GM19025 (cell line): ENCODE results near the gene OSBPL5.

Source experiments
- ATAC-seq: cut with Tn5 transposase; IDR thresholded peaks from one replicate; pipeline ENCODE4 v1.9.1; 2021; ENCODE audit warnings: mild to moderate bottlenecking, low read depth, moderate library complexity; ENCODE audit not compliant: unreplicated experiment

The OSBPL5 gene

DNA sequence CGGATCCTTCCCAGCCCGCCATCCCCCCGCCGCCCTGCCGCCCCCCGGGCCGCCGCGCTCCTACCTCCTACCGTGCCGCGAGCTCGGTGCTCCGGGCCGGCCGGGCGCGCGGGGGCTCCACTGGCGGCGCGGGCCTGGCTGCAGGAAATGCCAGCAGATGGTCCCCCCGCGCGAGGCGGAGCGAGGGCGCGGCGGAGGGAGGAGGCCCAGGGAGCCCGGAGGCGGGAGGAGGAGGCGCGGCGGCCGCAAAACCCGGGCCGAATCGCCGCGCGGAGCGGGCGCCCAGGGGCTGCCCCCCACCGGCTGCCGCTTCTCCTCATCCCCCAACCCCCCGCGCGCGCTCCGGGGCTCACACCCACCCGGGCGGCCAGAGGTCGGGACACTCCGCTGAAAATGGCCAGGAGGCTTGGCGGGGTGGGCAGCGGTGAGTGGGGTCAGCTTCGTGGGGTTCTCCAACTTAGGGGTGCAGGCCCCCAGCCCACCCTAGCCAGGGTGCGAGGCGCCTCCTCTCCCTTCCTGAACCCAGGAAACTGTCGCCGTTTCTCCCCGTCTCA is at the start of gene OSBPL5:
OSBPL5 (minus strand) TSS at position 159 of the 554 bp plus-strand sequence. CDS start 36,162 bp downstream, outside the sequence.
- ATAC-seq: no peak

DNA sequence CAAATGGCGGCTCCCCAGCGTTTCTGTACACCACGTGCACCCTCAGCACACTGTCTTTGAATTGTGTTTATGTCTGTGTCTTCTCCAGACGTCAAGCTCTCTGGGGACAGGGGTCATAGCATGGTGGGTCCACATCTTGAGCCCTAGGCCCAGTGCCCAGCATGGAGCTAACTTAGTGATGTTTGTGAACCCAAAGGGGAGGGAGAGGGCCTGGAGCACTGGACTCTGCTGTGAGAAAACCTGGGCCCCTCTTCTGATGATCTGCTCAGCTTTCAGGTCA is 49.2 kb upstream of the OSBPL5 start:
- no peak for ATAC-seq

- no peak for ATAC-seq
These were observed 48.7 kb upstream of the OSBPL5 start for GRCh38 chr11:3213659-3214419.

DNA sequence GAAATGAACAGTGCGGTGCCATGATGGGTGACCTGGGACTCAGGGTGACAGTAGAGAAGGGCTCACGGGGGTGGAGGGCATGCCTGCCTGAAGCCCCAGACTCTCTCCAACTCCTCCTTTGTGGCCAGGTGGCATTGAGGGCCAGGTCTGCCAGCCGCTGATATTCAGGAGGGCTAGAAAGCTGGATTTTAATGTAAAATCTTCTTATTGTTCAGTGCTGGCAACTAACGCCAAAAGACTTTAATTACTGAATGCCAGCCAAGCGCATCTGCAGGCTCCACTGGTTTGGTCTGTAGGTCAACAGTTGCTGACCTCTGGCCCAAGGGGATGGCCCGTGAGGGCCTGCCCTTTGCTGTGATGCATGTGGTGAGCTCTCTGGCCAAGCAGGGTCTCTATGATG is 43.2 kb upstream of the OSBPL5 start:
- ATAC-seq: no peak

DNA sequence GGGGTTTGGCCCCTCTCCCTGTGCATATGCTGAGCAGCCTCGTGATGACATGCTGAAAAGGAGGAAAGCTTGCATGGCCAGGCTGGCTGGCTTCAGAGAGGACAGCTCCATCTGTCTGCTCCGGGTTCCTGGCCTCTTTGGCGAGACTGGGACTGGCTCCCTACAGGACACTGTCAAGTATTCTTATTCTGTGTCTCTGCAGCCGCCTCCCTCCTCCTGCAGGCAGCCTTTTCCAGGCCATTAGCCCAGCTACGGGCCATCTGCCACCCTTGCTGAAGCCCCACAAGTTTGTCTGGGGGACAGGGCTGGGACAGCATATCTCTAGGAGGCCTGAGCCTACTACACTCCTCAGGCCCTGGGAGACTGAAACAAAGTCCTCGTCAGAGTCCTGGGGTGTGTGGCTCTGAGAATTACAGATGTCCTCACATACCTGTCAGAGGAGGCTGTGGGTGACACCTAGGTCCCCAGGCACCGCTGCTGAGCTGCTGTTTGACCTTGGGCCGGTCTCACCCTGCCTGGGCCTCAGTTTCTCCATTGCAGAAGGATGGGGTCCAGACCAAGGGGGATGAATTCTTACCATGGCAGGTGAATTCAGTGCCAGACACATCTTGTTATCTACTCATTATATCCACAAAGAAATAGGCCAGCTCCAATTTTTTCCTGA is 42.5 kb upstream of the OSBPL5 start:
- no peak for ATAC-seq

DNA sequence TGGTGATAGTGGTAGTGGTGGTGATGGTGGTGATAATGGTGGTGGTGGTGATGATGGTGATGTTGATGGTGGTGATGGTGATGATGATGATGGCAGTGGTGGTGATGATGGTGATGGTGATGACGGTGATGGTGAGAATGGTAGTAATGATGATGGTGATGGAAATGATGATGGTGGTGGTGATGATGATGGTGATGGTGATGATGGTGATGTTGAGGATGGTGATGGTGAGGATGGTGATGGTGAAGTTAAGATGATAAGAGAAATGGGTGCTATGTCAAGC is 41.8 kb upstream of the OSBPL5 start:
- ATAC-seq: no peak

DNA sequence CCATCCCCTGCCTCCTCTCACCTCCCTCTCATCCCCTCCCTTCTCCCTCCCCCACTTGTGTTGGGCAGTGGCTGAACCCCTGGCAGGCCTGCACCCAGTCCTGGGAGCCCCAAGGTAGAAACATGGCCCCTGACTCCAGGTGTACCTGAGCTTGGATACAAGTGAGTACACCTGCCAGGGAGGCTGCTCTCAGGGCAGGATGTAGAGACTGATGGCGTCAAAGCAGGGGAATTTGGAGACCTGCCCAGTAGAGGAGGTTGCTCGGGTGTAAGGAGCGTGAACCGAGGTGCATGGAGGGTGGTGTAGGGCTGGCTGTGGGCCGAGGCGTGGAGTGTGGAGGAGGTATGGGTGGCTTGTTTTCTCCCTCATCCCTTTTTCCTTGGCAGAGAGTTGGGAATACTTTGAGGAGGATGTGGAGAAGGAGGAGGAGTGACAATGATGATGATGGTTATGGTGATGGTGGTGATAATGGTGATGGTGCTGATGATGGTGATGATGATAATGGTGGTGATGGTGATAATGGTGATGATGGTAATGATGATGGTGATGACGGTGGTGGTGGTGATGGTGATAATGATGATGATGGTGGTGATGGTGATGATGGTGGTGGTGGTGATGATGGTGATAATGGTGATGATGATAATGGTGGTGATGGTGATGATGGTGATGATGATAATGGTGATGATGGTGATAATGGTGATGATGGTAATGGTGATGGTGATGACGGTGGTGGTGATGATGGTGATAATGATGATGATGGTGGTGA is 41.2 kb upstream of the OSBPL5 start:
- ATAC-seq: no peak

- ATAC-seq: no peak
These were observed 40.4 kb upstream of the OSBPL5 start for GRCh38 chr11:3205261-3206155.

DNA sequence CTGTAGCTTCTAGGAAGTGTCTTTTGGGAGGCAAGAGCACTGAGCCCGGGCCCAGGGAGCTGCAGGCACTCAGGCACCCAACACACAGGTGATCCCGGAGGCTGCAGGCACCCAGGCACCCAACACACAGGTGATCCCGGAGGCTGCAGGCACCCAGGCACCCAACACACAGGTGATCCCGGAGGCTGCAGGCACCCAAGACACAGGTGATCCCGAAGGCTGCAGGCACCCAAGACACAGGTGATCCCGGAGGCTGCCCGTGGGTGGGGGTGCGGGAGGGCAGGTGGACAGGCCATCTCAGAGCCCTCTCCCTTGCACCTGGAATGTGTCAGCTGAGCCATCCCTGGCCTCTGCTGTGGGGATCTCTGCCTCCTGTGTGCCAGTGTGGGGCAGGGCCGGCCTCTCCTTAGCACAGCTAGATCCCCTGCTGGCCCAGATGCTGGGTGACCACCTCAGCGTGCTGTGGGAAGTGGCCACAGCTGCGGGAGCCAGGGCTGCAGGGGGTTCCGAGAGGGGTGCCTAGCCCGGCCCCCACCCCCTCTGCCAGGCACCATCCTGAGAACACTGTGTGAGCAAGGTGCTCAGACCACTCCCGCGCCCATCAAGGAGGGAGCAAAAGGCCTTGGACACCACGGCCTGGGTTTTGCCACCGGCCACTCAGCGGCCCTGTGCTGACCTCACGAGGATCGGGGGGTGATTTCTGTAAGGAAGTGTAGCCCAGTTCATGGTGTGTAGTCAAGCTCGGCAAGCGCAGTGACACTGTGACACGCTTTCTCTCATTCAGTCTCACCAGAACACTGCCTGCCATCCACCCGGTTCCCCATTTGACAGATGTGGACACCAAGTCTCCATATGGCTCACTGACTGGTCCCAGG is 39.3 kb upstream of the OSBPL5 start:
- no peak for ATAC-seq

DNA sequence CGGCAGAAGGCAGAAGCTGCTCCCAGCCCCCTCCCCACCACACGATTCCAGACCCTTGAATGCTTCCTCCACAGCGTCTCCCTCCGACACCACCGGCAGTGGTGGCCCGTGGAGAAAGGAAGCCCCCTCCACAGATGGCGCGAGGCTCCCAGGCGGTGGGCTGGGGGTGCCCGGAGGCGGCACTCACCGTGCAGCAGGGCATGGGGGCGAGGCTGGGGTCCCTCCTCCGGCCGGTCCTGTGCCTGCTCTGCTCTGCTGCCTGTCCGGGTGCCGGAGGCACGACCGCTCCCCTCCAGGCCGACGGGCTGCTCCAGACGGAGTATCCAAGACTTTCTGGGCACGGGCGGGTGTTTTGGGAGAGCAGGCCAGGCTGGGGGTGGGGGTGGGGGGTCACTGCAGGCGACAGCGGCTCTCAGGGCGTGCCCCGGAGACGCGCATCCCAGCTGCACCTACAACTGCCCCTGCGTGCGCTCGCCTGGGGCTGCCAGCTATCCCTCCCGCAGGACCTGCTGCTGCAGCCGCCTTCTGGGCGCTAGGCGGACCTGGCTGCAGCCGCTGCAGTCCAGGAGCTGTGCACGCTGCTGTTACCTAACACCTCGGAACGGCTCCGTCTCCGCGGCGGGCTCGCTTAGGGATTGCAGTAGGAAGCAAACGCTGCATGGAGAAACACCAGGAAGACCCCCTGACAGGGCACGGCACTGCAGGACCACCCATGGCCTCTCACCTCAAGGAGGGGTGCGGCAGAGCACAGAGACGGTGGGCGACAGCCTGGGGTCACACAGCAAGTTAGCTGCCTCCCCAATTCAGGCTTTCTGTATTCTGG is 38.3 kb upstream of the OSBPL5 start:
- no peak for ATAC-seq

GRCh38 chr11:3202759-3203158 is 37.6 kb upstream of the OSBPL5 start:
- ATAC-seq: no peak

DNA sequence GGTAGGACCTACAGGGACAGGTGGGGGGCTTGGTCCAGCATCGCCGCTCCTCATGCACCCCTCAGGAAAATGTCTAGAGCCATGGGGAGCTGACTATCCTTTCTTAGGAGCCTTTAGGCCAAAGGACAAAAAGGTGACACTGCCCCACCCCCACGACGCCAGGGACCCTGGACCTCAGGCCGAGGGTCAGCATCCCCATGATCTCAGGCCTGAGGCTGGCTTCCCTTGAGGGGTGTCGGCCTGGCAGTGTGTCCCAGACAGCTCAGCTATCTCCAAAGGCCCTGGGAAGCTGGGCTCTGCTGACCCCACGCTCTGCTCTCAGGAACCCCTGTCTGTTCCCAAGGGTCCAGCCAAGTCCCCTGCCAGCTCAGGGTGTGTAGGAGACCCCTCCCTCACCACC is 37.2 kb upstream of the OSBPL5 start:
- no peak for ATAC-seq

DNA sequence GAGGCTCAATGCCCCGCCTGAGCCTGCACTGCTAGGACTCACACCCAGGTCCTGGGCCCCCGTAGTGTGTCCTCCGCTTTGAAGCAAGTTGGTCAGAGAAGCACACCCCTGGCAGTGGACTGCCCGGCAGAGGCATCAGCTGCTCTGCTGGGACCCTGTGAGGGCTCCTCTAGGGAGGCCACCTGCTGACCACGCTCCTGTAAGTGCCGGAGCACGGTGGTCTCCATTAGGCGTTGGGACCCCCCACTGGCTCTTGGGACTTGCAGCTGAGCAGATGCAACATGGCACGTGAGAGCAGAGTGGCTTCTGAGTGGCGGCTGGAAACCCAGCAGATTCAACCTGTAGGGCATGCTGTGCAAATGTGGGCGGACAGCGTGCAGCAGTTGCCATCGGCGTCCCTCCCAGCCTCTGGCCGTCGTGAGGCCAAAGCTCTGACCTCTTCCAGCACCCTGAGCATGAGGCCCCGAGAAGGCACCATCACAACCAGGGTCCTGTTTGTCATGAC is 36.6 kb upstream of the OSBPL5 start:
- ATAC-seq: no peak

- ATAC-seq: no peak
These were observed 36.0 kb upstream of the OSBPL5 start for GRCh38 chr11:3201112-3201581.

DNA sequence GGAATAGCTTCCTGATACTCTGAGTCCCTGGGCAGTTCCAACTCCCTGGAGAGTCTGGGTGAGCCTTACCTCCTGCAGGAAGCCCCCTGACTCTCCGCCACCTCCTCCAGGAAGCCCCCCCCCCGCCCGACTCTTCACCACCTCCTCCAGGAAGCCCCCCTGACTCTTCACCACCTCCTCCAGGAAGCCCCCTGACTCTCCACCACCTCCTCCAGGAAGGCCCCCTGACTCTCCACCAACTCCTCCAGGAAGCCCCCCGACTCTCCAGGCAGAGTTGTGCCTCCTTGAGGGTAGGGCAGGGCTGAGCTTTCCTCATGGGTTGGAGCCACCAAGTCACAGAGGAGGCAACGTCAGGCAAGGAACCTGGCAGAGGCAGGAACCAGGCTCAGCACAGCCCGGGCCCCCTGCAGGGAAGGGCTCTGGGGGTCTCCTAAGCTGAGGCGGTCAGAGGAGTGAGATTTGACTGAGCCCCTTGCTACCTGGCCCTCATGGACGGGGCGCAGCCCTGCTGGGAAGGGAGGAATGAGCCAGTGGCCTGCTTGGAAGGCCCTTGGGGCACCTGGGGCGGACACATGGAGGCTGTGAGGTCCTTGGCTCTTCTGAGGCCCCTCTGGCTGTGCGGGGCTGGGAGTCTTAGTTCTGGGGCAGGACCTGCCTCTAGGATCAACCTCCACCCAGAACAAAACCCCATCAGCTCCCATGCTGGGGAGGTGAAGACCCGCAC is 35.4 kb upstream of the OSBPL5 start:
- ATAC-seq: no peak

DNA sequence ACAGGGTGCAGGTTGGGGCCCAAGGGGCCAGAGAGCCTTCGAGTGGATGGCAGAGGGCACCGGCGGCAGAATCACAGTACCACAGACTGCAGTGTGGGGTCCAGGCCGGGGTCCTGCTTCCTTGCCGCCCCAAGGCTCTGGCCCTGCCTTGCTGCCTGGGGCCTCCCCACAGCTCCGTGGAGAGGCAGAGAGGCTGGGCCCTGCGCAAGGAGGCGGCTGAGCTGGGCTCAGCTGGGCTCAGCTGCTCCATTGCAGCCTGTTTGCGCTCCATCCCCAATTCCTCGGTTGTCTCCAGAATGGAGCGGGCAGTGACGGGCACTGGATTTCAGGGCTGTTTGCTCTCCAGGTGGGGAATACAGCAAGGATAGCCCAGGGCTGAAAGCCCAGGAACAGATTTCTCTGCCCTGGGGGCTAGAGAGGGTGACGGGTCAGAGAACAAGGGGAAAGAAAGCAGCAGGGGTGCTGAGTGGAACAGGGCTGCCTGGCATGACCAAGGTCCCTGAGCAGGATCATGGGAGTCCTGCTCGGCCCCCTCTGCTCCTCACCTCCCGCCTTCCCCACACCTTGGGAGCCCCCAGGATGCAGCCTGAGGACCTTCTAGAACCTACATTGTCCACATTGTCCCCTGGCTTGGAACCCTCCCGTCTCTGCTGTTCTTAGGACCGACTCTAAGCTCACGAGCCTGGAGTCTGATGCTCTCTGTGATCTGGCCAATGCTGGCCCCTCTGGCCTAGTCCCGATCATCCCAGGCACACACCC is 34.6 kb upstream of the OSBPL5 start:
- ATAC-seq: no peak

DNA sequence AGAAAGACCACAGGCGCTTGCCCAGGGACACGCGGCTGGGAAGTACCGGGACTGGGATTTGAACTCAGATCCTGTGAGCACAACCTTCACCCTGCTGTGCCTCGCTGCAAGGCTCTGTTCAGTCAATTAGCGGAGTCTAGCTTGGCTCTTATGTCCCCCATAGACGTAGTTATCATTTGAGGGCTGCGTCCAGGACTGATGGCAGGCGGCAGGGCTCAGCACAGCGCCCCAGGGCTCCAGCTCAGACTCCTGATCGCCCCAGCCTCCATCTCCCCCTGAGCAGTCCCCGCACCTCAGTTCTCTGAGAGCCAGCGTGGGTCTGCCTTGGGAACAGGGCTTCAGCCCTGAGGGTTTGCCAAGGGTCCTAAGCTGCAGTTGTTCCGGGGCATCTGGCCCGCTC is 33.7 kb upstream of the OSBPL5 start:
- no peak for ATAC-seq
